Ecto neural progenitor cell (in vitro differentiated cells): ENCODE results near the gene VPS35.

Experiments used
- DNase-seq: peaks from one replicate; pipeline ENCODE4 v3.0.0-alpha.2; 2018; ENCODE audit warnings: low spot score

VPS35 gene

GRCh38 chr16:46613352-46613751, 75.6 kb downstream of the VPS35 start:
- DNase-seq, result no peak

- no peak for DNase-seq
Observed at GRCh38 chr16:46612121-46612520, 76.9 kb downstream of the VPS35 start.

GRCh38 chr16:46607529-46607928, 81.4 kb downstream of the VPS35 start:
- no peak for DNase-seq

GRCh38 chr16:46606231-46606630, 82.7 kb downstream of the VPS35 start:
- DNase-seq, result no peak
